Right lobe of liver (tissue), 4 donors: ENCODE results near the gene DAND5.

Experiments used
- POLR2A ChIP-seq: fragments of 450-650 bp; IDR thresholded peaks from one replicate; pipeline ENCODE4 v1.6.1; 2017; ENCODE audit warnings: antibody characterized with exemption, mild to moderate bottlenecking
- TF ChIP-seq, protein P1 (sequence below), 4 donors: fragments of 200-600 bp in 3 of 4; fragments of 450-650 bp in 1 of 4; IDR thresholded peaks; one replicate each; pipeline versions ENCODE4 v1.5.1 to v1.8.0; 2016 to 2022; ENCODE audit warnings: antibody characterized with exemption in 4 of 4, mild to moderate bottlenecking in 2 of 4
- donor health status: DM: no; HTN: no; CAD: no.
- donor health status: DM: no; HTN: no; CAD: no.
- donor health status: DM: no; HTN: yes; CAD: no.

DNA sequence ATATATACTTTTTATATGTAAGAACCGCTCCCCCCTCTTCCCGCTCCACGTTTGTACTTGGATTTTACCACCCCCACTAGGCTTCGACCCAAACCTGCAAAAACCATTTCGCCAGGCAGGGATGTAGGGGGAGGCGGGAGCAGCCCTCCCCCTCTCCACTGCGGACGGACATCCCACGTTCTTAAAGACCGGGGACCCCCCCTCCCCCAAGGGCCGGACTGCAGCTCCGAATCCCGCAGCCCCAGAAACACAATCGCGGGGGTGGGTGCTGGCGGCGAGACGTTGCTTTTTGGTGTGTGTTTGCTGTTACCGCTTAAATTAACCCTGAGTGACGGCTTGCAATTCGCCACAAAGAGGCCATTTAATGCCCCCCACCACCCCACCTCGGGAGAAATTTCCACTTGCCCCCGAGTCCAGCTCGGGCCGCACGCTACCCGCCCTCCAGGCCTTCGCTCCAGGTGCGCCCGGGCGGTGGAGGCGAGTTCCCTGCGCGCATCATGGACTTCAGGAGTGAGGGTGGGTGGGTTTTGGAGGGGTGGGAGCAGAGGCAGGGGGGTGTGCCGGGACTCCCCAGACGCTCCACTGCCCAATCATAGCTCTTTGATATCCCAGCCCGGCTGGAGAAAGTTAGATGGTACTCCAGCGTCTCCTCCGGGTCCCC, 41.7 kb downstream of the DAND5 start:
- TF ChIP-seq, protein P1, sequence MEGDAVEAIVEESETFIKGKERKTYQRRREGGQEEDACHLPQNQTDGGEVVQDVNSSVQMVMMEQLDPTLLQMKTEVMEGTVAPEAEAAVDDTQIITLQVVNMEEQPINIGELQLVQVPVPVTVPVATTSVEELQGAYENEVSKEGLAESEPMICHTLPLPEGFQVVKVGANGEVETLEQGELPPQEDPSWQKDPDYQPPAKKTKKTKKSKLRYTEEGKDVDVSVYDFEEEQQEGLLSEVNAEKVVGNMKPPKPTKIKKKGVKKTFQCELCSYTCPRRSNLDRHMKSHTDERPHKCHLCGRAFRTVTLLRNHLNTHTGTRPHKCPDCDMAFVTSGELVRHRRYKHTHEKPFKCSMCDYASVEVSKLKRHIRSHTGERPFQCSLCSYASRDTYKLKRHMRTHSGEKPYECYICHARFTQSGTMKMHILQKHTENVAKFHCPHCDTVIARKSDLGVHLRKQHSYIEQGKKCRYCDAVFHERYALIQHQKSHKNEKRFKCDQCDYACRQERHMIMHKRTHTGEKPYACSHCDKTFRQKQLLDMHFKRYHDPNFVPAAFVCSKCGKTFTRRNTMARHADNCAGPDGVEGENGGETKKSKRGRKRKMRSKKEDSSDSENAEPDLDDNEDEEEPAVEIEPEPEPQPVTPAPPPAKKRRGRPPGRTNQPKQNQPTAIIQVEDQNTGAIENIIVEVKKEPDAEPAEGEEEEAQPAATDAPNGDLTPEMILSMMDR (IDR thresholded peaks at IDR 0.05), result no peak
- TF ChIP-seq POLR2A, result no peak
